Heart right ventricle (tissue), 16 donors: Measurements from ENCODE around the gene RAD18. TPM values are rescaled to one million over a fixed set of nuclear protein-coding genes. Genes with fewer than 3 reads are reported as not detected.

Source experiments
- ATAC-seq, 8 donors: fragments of 200-7000 bp; cut with Tn5 transposase; one replicate each; pipeline ENCODE4 v1.9.1; 2020; ENCODE audit warnings: mild to moderate bottlenecking in 8 of 8, moderate library complexity in 8 of 8, moderate number of reproducible peaks in 1 of 8
- DNase-seq, 2 donors: peaks; one replicate each; pipeline ENCODE4 v3.0.0-alpha.2; 2020
- H3K27ac ChIP-seq, 10 donors: fragments of 200-600 bp; sonication (generic) in 2 of 10; one replicate each; pipeline versions ENCODE4 v1.5.0 to v1.8.0; 2020 to 2022; ENCODE audit warnings: mild to moderate bottlenecking in 3 of 10
- H3K27me3 ChIP-seq, 7 donors: fragments of 200-600 bp; one replicate each; pipeline ENCODE4 v1.8.0; 2021 to 2022; ENCODE audit warnings: mild to moderate bottlenecking in 2 of 7
- H3K36me3 ChIP-seq, 9 donors: fragments of 200-600 bp; sonication (generic) in 1 of 9; one replicate each; pipeline versions ENCODE4 v1.5.0 to v1.8.0; 2020 to 2022; ENCODE audit warnings: mild to moderate bottlenecking in 2 of 9
- H3K4me1 ChIP-seq, 9 donors: fragments of 200-600 bp; sonication (generic) in 1 of 9; one replicate each; pipeline versions ENCODE4 v1.5.0 to v1.8.0; 2020 to 2022; ENCODE audit warnings: mild to moderate bottlenecking in 4 of 9
- H3K4me3 ChIP-seq, 10 donors: fragments of 200-600 bp; sonication (generic) in 2 of 10; one replicate each; pipeline versions ENCODE4 v1.5.0 to v1.8.0; 2020 to 2022; ENCODE audit warnings: mild to moderate bottlenecking in 7 of 10, moderate library complexity in 2 of 10
- H3K9me3 ChIP-seq, 11 donors: fragments of 200-600 bp in 10 of 11; sonication (generic) in 2 of 11; one replicate each; pipeline versions ENCODE4 v1.5.0 to v1.8.0; 2013 to 2022; ENCODE audit warnings: mild to moderate bottlenecking in 2 of 11, control low read depth in 1 of 11, moderate library complexity in 1 of 11
- CTCF ChIP-seq, 9 donors: fragments of 200-600 bp; sonication (generic) in 2 of 9; IDR thresholded peaks; one replicate each; pipeline versions ENCODE4 v1.5.0 to v1.8.0; 2021 to 2022; ENCODE audit warnings: antibody characterized with exemption in 9 of 9, mild to moderate bottlenecking in 5 of 9, moderate library complexity in 1 of 9
- WGBS, 2 donors: extraction: QIAGEN DNeasy Blood & Tissue Kit; methylation state at CpG; one replicate each; pipeline ENCODE4 v1.1.7; 2013; ENCODE audit warnings: inconsistent platforms in 1 of 2; 5-methylcytosine and 5-hydroxymethylcytosine counted together
- intact Hi-C, 10 donors: fragments of 100-400 bp; cut with DNase I; formaldehyde crosslinking; loops; one replicate each; pipeline versions ENCODE4 v1.11.1 to v1.14.2; 2022
- polyA plus RNA-seq, 2 donors: library from polyadenylated mRNA; stranded (reverse); fragments of 200-250 nt; gene quantifications; one replicate each; pipeline ENCODE4 v1.2.3, GENCODE V29; 2013
- total RNA-seq, 10 donors: library from RNA; stranded (reverse); fragmentation: NEBNext Ultra II Directional in 3 of 10; extraction: Animal tissue kit (Norgen Biotek cat#: 25700) in 3 of 10; gene quantifications; one replicate each; pipeline versions ENCODE4 v1.2.1 to v1.2.4, GENCODE V29; 2021 to 2023
- donor health status: Arrhythmogenic right ventricular cardiomyopathy.
- donor health status: ischemic (EF 13 %, LVEDD 7.1; RV severe dilation, severe dysfunction).
- donor health status: healthy with polysubstance abuse.
- donor health status: DM: no; HTN: yes; CAD: no.
- donor health status: DM: no; HTN: no; CAD: no.
- donor health status: ischemic (EF 25% LVEDD 6.9; RV normal size, moderate dysfunction).
- donor health status: ischemic (EF 25% LVEDD 5.7; RV mildly dilated, moderate dysfunction).
- donor health status: healthy.
- donor health status: DM: yes; HTN: yes; CAD: no.
- donor health status: Ischemic cardiomyopathy.
- donor health status: ischemic (EF 35%, LVEDD 5.7; RV mildly dilated, moderate dysfunction).
- donor health status: nonischemic (EF 11% LVEDD 7.7; RV severe dilation, severe dysfunction).
- donor health status: DM: yes; HTN: yes; CAD: no.
- donor health status: PGD.
- donor health status: ischemic (EF 29% LVEDD 5.4; RV normal size, mild dysfunction).
- donor health status: nonischemic (EF 23%, LVEDD 6.1; RV moderate dilation, normal function).

The RAD18 gene
- total and polyA plus RNA-seq, 12 donors: 0.97 to 4.6 (median 2.8) TPM

- no peak for DNase-seq
- no peak overlapping the region for H3K27ac ChIP-seq
- peaks cover 0 to 10% (median 0%) of the 10 kb centered on the region in 9 donors for H3K36me3 ChIP-seq
- 82% methylated on average over 11 of the region's 11 CpGs for WGBS, 2 donors
- no peak overlapping the region for H3K4me3 ChIP-seq
- no peaks in the 10 kb centered on the region for H3K27me3 ChIP-seq
- H3K9me3 ChIP-seq: no peaks in the 10 kb centered on the region
- intact Hi-C loops: no loop called here
- H3K4me1 ChIP-seq: peaks cover 0 to 35% (median 5%) of the 10 kb centered on the region in 9 donors
- no peak for ATAC-seq
- TF ChIP-seq CTCF (IDR thresholded peaks at IDR 0.05): no peak
These were observed 29.6 kb upstream of the RAD18 start for GRCh38 chr3:8992854-8993253.

DNA sequence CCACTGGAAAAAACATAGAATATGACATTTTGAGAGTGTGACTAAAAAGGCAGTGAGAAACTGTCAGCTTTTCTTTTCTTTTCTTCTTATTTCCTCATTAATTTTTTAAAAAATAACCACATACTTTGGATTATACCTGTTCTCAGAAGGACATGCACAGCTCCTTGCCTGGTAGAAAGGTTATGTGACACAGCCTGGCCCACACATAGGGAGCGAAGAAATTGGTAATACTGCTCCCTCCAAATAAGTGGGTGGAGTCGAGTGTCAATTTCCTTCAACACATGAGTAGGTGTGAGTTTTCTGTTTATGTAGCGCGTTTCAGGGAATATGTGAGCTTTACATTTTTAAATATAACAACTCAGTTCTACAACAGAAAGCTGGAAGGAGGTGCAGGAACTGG, 28.9 kb upstream of the RAD18 start:
- peaks cover 0 to 10% (median 0%) of the 10 kb centered on the region in 9 donors for H3K36me3 ChIP-seq
- H3K27ac ChIP-seq: no peak overlapping the region
- intact Hi-C loops: no loop called here
- H3K27me3 ChIP-seq: no peaks in the 10 kb centered on the region
- ATAC-seq: no peak
- 91 to 95% methylated on average over 4 of the region's 4 CpGs for WGBS, 2 donors
- no peak for DNase-seq
- H3K9me3 ChIP-seq: no peaks in the 10 kb centered on the region
- H3K4me1 ChIP-seq: peaks cover 0 to 32% (median 8%) of the 10 kb centered on the region in 9 donors
- no peak overlapping the region for H3K4me3 ChIP-seq
- no peak for TF ChIP-seq CTCF (IDR thresholded peaks at IDR 0.05)

DNA sequence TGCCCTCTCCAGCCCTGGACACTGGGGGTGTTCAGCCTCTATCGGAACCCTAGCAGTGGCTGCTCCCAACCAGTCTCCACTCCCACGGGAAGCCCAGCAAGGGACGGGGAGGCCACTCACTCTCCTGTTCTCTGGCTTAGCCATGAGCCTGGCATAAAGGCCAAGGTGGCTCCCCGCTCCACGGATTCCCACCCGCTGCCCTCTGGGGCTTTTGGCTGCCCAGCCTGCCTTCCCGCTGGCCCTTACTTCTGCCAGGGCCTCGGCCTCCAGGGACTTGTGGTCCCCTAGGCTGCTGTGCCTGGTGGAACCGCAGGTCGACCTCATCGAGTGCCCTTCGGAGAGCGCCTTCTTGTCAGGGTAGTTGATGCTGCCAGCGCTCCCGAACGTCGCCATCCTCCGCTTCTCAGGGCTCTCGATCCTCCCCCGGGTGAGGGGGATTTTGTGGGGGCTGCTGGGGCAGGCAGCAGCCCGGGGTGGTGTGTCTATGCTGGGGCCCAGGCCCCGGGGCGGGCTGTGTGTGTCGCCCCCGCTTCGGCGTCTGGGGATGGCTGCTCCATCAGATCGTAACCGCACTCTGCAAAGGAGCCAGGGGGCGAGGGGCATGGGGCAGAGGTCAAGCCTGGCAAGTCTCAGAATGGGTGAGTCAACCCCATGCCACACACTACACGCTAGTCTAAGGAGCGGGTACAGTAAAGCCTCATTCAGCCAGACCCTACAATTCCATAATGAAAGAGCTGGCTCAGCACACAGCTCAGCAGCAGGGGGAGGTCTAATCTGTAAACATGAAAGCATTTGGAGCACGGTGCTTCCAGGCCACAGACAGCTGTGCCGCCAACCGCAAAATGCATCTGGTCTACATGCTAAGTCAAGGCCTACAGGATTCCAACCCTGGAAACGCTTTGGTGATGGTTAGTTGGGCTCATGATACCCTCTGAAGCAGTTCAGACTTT, 27.3 kb upstream of the RAD18 start:
- ATAC-seq (no peak), DNase-seq (no peak)
- H3K27me3 ChIP-seq: no peaks in the 10 kb centered on the region
- H3K36me3 ChIP-seq: peaks cover 0 to 10% (median 0%) of the 10 kb centered on the region in 9 donors
- TF ChIP-seq CTCF (IDR thresholded peaks at IDR 0.05): no peak
- intact Hi-C loops: no loop called here
- WGBS, 2 donors: 94 to 95% methylated on average over 36 of the region's 36 CpGs
- H3K4me3 ChIP-seq: no peak overlapping the region
- no peak overlapping the region for H3K27ac ChIP-seq
- H3K4me1 ChIP-seq: peaks cover 0 to 18% (median 8%) of the 10 kb centered on the region in 9 donors
- no peaks in the 10 kb centered on the region for H3K9me3 ChIP-seq

DNA sequence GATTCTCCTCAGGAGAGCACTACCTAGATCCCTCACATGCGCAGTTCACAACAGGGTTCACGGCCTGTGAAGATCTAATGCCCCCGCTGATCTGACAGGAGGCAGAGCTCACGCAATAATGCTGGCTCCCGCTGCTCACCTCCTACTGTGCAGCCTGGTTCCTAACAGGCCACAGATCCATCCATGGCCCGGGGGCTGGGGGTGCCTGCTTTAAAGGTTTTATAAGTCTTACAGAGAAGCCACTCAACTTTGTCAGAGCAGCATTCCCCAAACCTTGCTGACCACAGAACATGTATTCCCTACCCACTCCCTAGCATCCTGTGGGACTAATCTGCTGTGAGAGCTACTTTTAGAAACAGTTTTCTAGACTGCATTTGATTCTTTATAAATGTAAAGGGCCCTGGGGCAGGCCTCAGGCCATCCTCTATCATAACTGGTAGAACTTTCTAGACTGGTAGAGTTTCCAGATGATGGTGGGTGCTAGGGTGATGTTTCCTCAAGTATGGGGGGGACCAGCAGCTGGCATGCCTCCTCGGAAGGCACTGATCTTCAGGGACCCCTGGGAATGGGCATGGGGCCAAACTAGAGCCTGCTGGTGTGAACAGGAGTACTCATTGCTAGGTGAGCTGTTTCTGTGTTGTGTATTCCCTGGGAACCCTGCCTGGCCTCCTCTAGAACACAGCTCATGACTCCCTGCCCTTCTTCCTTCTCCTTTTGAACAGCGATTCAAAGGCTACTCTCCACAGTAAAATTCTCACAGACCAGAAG, 25.7 kb upstream of the RAD18 start:
- ATAC-seq: peak in 1 of 8 donors; percentile 19
- 86 to 87% methylated on average over 8 of the region's 8 CpGs for WGBS, 2 donors
- no peaks in the 10 kb centered on the region for H3K9me3 ChIP-seq
- H3K36me3 ChIP-seq: peaks cover 0 to 15% (median 0%) of the 10 kb centered on the region in 9 donors
- H3K27me3 ChIP-seq: no peaks in the 10 kb centered on the region
- intact Hi-C loops: loop anchor here (1.0 to 5.0 kb wide), 8 partner anchors 76 to 313 kb away; no protein-coding TSS in a partner anchor
- TF ChIP-seq CTCF (IDR thresholded peaks at IDR 0.05): no peak
- H3K27ac ChIP-seq: no peak overlapping the region
- H3K4me1 ChIP-seq: peaks cover 0 to 18% (median 8%) of the 10 kb centered on the region in 9 donors
- H3K4me3 ChIP-seq: no peak overlapping the region
- no peak for DNase-seq
